Measurements from ENCODE around the gene NBEAL2. TPM values are rescaled to one million over a fixed set of nuclear protein-coding genes. Genes with fewer than 3 reads are reported as not detected.
A peak's percentile ranks its signal among the peaks of the same experiment; 100 is the strongest.

Gene NBEAL2
- total RNA-seq, 1 experiment from 2014 or later = 50.7 TPM

GRCh38 chr3:46981932-46982471 lies 2.5 kb downstream of the NBEAL2 start:
- intact Hi-C loops (cut with micrococcal nuclease) = no loop called here
- Histone ChIP-seq H3K9ac (ENCODE audit: low read length) (0 out of 2 replicates have a peak overlapping the region, but pooled peaks have one; percentile 20), H3K4me1 (ENCODE audit: insufficient read depth, low read length) (peaks cover 36% of the 10 kb centered on the region), H4K20me1 (ENCODE audit: low read length) (no peaks in the 10 kb centered on the region), H3K36me3 (ENCODE audit: low read depth, low read length) (no peaks in the 10 kb centered on the region), H3K9me2 (replicated peaks; ENCODE audit: low read length) (no peaks in the 10 kb centered on the region), H3K27me3 (ENCODE audit: low read length) (no peaks in the 10 kb centered on the region), H2AFZ (ENCODE audit: low read length) (0 out of 2 replicates have a peak overlapping the region, but pooled peaks have one; percentile 46), H3K4me2 (ENCODE audit: low read length) (peak overlapping the region; percentile 89), H3K4me3 (ENCODE audit: low read length) (peak overlapping the region; percentile 48), H3K9me3 (ENCODE audit: low read length) (no peaks in the 10 kb centered on the region), H3K79me2 (ENCODE audit: low read length) (peaks cover 46% of the 10 kb centered on the region), H3K27ac (ENCODE audit: low read length) (peak overlapping the region; percentile 75), H3F3A (ENCODE audit: low read length, unreplicated experiment) (no peaks in the 10 kb centered on the region)
- DNase-seq (peak; percentile 76), ATAC-seq (no peak)
- CTCF ChIA-PET = interaction anchor here (1.2 to 1.4 kb wide), 2 partner anchors 47 to 58 kb away, joined by 4 to 5 read pairs; no protein-coding TSS in a partner anchor
- no peak for TF ChIP-seq CTCF (conservative IDR thresholded peaks at IDR 0.05; ENCODE audit: low read depth, low read length)
- TF ChIP-seq EZH2 (IDR thresholded peaks at IDR 0.05; ENCODE audit: low read length, unreplicated experiment) = no peak
- TF ChIP-seq EZH2phosphoT487 (IDR thresholded peaks at IDR 0.05; ENCODE audit: borderline replicate concordance, low read length) = no peak
- no TSS peak for BruUV-seq (replicated peaks)
- POLR2A ChIA-PET (ENCODE audit: unreplicated experiment) = interaction anchor here (0.6 kb wide), 3 partner anchors 35 to 60 kb away, joined by 3 to 11 read pairs (median 4); no protein-coding TSS in a partner anchor

- Histone ChIP-seq H3K4me1 (ENCODE audit: insufficient read depth, low read length) (peaks cover 33% of the 10 kb centered on the region), H3K9me2 (replicated peaks; ENCODE audit: low read length) (no peaks in the 10 kb centered on the region), H3K4me2 (ENCODE audit: low read length) (peak overlapping the region; percentile 89), H3K4me3 (ENCODE audit: low read length) (no peak overlapping the region), H3K9me3 (ENCODE audit: low read length) (no peaks in the 10 kb centered on the region), H4K20me1 (ENCODE audit: low read length) (no peaks in the 10 kb centered on the region), H3K27ac (ENCODE audit: low read length) (peak overlapping the region; percentile 40), H3F3A (ENCODE audit: low read length, unreplicated experiment) (no peaks in the 10 kb centered on the region), H3K9ac (ENCODE audit: low read length) (no peak overlapping the region), H2AFZ (ENCODE audit: low read length) (no peak overlapping the region), H3K79me2 (ENCODE audit: low read length) (peaks cover 46% of the 10 kb centered on the region), H3K27me3 (ENCODE audit: low read length) (no peaks in the 10 kb centered on the region), H3K36me3 (ENCODE audit: low read depth, low read length) (no peaks in the 10 kb centered on the region)
- ChIA-PET CTCF (interaction anchor here (1.2 kb wide), 1 partner anchor 59 kb away, joined by 4 read pairs; no protein-coding TSS in a partner anchor), POLR2A (ENCODE audit: unreplicated experiment) (interaction anchor here (0.6 kb wide), 2 partner anchors 36 to 61 kb away, joined by 3 to 4 read pairs; no protein-coding TSS in a partner anchor)
- BruUV-seq (replicated peaks) = no TSS peak
- intact Hi-C loops (cut with micrococcal nuclease) = no loop called here
- ATAC-seq = no peak
- TF ChIP-seq CTCF (conservative IDR thresholded peaks at IDR 0.05; ENCODE audit: low read depth, low read length) = no peak
- no peak for TF ChIP-seq EZH2 (IDR thresholded peaks at IDR 0.05; ENCODE audit: low read length, unreplicated experiment)
- TF ChIP-seq EZH2phosphoT487 (IDR thresholded peaks at IDR 0.05; ENCODE audit: borderline replicate concordance, low read length) = no peak
- DNase-seq = no peak
These were observed 3.1 kb downstream of the NBEAL2 start for GRCh38 chr3:46982546-46982945.

Measured in PC-3 (cell line).